GM19467 (cell line): ENCODE measurements around the gene SLC25A36.

Experiments
- ATAC-seq: cut with Tn5 transposase; IDR thresholded peaks from one replicate; pipeline ENCODE4 v1.9.1; 2021; ENCODE audit warnings: mild to moderate bottlenecking, moderate library complexity; ENCODE audit not compliant: unreplicated experiment

The SLC25A36 gene

GRCh38 chr3:140941434-140942220 lies at the start of gene SLC25A36:
TSS of gene SLC25A36 (plus strand) at chr3:140941836. CDS start at chr3:140942055, 219 bp downstream.
- peak; percentile 98 for ATAC-seq

GRCh38 chr3:140896997-140897396 lies 44.6 kb upstream of the SLC25A36 start:
- ATAC-seq: no peak

GRCh38 chr3:140898340-140899180 lies 43.1 kb upstream of the SLC25A36 start:
- no peak for ATAC-seq

GRCh38 chr3:140899363-140899762 lies 42.3 kb upstream of the SLC25A36 start:
- no peak for ATAC-seq

GRCh38 chr3:140902791-140903190 lies 38.8 kb upstream of the SLC25A36 start:
- ATAC-seq: no peak

- ATAC-seq: no peak
Observed at GRCh38 chr3:140903196-140903595, 38.4 kb upstream of the SLC25A36 start.

GRCh38 chr3:140904521-140904920 lies 37.1 kb upstream of the SLC25A36 start:
- ATAC-seq: no peak

- ATAC-seq: no peak
Observed at GRCh38 chr3:140905559-140905958, 36.1 kb upstream of the SLC25A36 start.

- ATAC-seq: no peak
Observed at GRCh38 chr3:140906785-140907184, 34.9 kb upstream of the SLC25A36 start.

- ATAC-seq: no peak
Observed at GRCh38 chr3:140910860-140911259, 30.8 kb upstream of the SLC25A36 start.

GRCh38 chr3:140911822-140912221 lies 29.8 kb upstream of the SLC25A36 start:
- ATAC-seq: no peak

GRCh38 chr3:140913728-140914127 lies 27.9 kb upstream of the SLC25A36 start:
- no peak for ATAC-seq

GRCh38 chr3:140914384-140914945 lies 27.2 kb upstream of the SLC25A36 start:
- ATAC-seq: no peak

GRCh38 chr3:140916603-140917002 lies 25.0 kb upstream of the SLC25A36 start:
- ATAC-seq: no peak

- ATAC-seq: no peak
Observed at GRCh38 chr3:140917772-140918171, 23.9 kb upstream of the SLC25A36 start.

GRCh38 chr3:140920029-140920428 lies 21.6 kb upstream of the SLC25A36 start:
- ATAC-seq: no peak

GRCh38 chr3:140922634-140923033 lies 19.0 kb upstream of the SLC25A36 start:
- no peak for ATAC-seq

GRCh38 chr3:140924097-140924873 lies 17.4 kb upstream of the SLC25A36 start:
- ATAC-seq: no peak

GRCh38 chr3:140927279-140928069 lies 14.2 kb upstream of the SLC25A36 start:
- no peak for ATAC-seq

- ATAC-seq: no peak
Observed at GRCh38 chr3:140929446-140929845, 12.2 kb upstream of the SLC25A36 start.
